GM12874 (cell line): ENCODE measurements around the gene NEBL.

Source experiments
- TF ChIP-seq, protein P1 (sequence below): IDR thresholded peaks from 2 replicates; pipeline ENCODE4 v1.5.1; 2011; ENCODE audit warnings: low read depth, mild to moderate bottlenecking, control low read depth, low read length, moderate library complexity; ENCODE audit not compliant: insufficient read depth

The NEBL gene, protein sequence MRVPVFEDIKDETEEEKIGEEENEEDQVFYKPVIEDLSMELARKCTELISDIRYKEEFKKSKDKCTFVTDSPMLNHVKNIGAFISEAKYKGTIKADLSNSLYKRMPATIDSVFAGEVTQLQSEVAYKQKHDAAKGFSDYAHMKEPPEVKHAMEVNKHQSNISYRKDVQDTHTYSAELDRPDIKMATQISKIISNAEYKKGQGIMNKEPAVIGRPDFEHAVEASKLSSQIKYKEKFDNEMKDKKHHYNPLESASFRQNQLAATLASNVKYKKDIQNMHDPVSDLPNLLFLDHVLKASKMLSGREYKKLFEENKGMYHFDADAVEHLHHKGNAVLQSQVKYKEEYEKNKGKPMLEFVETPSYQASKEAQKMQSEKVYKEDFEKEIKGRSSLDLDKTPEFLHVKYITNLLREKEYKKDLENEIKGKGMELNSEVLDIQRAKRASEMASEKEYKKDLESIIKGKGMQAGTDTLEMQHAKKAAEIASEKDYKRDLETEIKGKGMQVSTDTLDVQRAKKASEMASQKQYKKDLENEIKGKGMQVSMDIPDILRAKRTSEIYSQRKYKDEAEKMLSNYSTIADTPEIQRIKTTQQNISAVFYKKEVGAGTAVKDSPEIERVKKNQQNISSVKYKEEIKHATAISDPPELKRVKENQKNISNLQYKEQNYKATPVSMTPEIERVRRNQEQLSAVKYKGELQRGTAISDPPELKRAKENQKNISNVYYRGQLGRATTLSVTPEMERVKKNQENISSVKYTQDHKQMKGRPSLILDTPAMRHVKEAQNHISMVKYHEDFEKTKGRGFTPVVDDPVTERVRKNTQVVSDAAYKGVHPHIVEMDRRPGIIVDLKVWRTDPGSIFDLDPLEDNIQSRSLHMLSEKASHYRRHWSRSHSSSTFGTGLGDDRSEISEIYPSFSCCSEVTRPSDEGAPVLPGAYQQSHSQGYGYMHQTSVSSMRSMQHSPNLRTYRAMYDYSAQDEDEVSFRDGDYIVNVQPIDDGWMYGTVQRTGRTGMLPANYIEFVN

DNA sequence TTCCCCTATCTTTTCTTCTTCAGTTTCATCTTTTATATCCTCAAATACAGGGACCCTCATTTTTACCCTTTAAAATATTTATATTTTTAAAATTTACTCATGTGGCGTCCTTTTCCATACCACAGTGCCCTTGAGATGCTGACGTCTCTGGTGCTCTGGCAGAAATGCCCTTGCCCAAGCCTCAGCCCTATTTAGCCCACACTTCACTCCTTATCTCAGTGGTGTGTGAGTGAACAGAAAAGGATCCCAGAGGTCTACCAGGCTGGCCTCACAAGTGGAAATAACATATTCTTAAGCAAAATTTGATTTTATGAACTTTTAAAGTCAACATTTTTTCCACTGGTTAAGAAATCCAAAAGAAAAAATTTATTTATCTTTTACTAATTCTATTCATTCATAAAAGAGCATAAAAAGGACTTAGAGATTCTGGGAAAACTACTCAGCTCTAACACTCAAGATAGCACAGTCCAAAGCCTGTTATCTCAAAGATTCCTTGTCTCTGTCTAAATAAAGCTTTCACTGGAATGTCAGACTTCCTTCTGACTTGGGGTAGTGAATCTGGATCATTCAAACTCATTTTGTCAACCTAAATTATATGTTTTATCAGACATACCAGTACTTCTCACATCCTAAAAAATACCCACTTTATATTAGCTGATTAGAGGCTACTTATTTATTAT, at the start of gene NEBL:
NEBL (minus strand) TSS at position 166 of the 680 bp plus-strand sequence; CDS start at position 60, 106 bp downstream.
- TF ChIP-seq, protein P1, sequence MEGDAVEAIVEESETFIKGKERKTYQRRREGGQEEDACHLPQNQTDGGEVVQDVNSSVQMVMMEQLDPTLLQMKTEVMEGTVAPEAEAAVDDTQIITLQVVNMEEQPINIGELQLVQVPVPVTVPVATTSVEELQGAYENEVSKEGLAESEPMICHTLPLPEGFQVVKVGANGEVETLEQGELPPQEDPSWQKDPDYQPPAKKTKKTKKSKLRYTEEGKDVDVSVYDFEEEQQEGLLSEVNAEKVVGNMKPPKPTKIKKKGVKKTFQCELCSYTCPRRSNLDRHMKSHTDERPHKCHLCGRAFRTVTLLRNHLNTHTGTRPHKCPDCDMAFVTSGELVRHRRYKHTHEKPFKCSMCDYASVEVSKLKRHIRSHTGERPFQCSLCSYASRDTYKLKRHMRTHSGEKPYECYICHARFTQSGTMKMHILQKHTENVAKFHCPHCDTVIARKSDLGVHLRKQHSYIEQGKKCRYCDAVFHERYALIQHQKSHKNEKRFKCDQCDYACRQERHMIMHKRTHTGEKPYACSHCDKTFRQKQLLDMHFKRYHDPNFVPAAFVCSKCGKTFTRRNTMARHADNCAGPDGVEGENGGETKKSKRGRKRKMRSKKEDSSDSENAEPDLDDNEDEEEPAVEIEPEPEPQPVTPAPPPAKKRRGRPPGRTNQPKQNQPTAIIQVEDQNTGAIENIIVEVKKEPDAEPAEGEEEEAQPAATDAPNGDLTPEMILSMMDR, result no peak

DNA sequence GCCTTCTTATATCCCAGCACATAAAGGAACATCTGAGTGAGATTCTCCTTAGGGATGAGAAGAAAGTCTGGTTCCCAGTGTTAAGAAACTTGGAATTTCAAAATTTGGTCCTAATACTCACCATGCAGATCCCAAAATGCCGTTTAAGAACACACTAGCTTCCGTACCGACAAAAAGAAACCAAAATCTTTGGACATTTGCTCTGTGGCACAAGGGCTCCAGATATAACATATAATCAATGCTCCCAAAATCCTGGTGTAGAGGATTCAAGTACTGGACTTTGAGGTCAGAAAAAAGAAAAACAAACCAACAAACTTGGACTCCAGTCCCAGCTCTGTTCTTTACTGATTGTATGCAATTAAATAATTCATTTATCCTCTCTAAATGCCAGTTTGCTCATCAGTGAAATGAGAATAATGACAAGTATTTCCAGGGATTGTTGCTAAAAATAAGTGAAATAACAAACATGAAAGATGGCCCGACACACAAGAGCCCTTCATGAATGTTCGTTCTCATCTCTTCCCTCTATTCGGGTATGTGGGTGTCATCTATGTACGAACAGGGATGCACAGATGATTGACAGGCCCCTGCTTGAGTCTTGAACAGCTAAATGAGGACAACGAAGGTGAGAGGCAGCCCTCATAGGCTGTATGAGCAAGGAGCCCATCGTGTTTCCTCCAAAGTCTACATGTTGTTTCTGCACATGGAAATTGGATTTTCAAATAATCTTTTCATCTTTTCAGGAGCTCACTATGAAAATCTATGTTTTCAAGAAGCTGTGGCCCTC, 48.6 kb upstream of the NEBL start:
- TF ChIP-seq, protein P1, result no peak

DNA sequence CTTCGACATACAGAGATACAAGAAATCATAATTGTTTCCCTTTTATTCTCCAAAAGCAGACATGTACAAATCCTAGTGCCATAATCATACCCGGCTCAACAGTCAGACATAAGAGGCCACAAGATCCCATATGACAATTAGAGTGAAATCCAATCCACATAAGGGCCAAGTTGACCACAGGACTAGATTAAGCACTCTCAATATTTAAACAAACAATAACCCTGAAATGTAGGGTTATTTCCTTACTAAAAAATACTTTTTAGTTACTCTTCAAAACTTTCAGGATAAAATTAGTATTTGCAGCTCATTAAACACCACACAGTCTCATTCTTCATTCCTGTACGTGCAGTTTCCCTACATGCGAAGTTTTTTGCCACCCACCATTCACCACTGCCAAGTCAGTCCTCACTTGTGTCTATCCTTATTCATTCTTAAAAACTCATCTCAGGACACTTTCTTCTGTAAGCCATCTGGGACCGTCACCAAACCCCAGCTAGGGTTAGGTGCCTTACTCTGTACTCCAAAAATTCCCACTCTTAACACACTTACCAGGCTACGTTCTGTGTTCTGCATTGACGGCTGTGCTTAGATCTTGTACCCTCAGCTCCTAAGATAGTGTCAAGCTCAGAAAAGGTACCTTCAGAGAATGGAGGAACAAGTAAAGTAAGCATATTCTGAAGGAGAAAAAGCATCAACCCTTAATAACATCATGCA, 47.8 kb upstream of the NEBL start:
- TF ChIP-seq, protein P1, result no peak

DNA sequence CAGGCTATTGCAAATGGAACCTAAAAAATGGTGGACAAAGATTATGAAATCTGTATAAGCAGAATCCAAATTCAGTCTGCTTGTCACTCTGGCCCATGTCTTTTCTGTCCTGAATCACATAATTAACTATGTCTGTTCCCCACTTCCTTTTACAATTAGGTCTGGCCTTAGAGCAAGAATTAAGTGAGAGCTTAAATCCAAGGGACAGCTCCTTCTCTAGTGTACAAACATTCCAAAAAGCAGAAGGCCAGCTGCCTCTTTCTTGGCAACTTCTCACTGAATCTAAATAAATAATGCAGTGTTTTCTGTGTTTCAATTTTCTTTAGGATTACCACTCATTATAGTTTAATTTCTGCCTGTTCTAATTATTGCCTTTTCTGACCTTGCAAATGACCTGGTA, 39.3 kb upstream of the NEBL start:
- TF ChIP-seq, protein P1, result no peak

DNA sequence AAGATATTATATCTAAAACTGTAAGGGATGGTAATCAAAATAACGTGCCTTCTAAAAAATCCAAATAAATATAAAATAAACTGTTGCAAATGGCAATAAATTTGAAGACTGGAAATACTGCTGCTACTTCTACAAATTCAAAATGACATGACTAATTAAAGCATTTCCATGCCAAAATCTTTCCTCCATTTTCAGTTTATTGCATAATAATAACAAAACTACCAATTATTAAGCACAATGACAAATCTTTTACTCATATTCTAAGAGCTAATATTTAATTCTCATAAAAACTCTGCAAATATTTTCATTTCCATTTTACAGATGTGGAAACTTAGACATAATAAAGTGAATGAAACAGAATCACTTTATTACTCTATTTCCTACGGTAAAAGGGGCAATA, 38.8 kb upstream of the NEBL start:
- TF ChIP-seq, protein P1, result no peak

DNA sequence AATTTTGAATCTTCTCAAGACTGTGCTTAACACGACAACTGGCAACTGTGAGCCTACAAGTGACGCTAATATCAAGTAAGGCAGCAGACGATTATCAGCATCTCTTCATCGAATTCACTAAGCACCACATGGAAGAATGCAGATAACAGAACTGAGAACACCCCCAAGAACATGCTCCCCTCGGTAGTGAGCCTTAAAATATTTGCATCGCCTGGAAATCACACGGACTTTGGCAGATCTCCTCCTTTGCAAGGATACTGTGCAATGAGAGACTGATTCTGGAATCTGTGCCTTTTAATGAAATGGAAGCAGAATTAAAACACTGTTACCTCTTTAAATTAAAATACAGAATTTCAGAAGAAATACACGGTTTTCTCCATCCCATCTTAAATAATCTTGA, 38.2 kb upstream of the NEBL start:
- TF ChIP-seq, protein P1, result no peak
